HepG2 (cell line): ENCODE data around the gene MAGI1. TPM values are rescaled to one million over a fixed set of nuclear protein-coding genes. Genes with fewer than 3 reads are reported as not detected.

Source experiments
- ATAC-seq: fragments of 200-7000 bp; cut with Tn5 transposase; 3 replicates; pipeline ENCODE4 v1.9.1; 2020; ENCODE audit warnings: mild to moderate bottlenecking, moderate library complexity
- BruUV-seq: library from RNA; stranded (reverse); fragments of 400-500 nt; replicated peaks from 2 replicates; lab custom pipeline; 2021; lab: Mats Ljungman, UMichigan
- CTCF ChIA-PET: fragments of 300-600 bp; formaldehyde crosslinking; extraction: SDS; loops from one replicate; lab custom pipeline; 2021; ENCODE audit warnings: low total read pairs, inconsistent platforms, low intra/inter-chr PET ratio; lab: Yijun Ruan, JAX
- POLR2A ChIA-PET: fragments of 350-600 bp; sonication (Branson Sonifier 250); formaldehyde crosslinking; loops from one replicate; lab custom pipeline; 2020; ENCODE audit warnings: antibody characterized with exemption, inconsistent platforms; lab: Yijun Ruan, JAX
- DNase-seq: peaks from one replicate; pipeline ENCODE4 v3.0.0-alpha.2; 2015; ENCODE audit warnings: low spot score
- FAIRE-seq: peaks from 3 replicates; lab custom pipeline; 2011; peaks lifted over from hg19 to GRCh38; lab: Jason Lieb, UNC
- H2AFZ ChIP-seq: one replicate; pipeline ENCODE4 v1.6.1; 2011; ENCODE audit warnings: low read length, inconsistent platforms
- H3K27ac ChIP-seq: fragments of 300-600 bp; 3 replicates; pipeline ENCODE4 v1.8.0; 2011; ENCODE audit warnings: mixed run types, mild to moderate bottlenecking, mixed read lengths, low read length, inconsistent platforms; ENCODE audit not compliant: insufficient read depth; ENCODE audit errors: extremely low read length
- H3K27me3 ChIP-seq, 2 experiments: fragments of 200-600 bp in 1 of 2; 2 replicates in 1 of 2; 3 replicates in 1 of 2; pipeline versions ENCODE4 v1.6.0 to v1.8.0; 2011; ENCODE audit warnings: low read length in 2 of 2, mild to moderate bottlenecking in 2 of 2, moderate library complexity in 2 of 2, inconsistent platforms in 1 of 2; ENCODE audit not compliant: insufficient read depth in 2 of 2, control insufficient read depth in 1 of 2
- H3K36me3 ChIP-seq, 2 experiments: fragments of 200-600 bp in 1 of 2; replicated peaks in 1 of 2; 2 replicates in 1 of 2; 3 replicates in 1 of 2; pipeline versions ENCODE4 v1.5.1 to v1.8.0; 2011; ENCODE audit warnings: low read length in 2 of 2, inconsistent platforms in 1 of 2; ENCODE audit not compliant: insufficient read depth in 2 of 2, control insufficient read depth in 1 of 2
- H3K4me1 ChIP-seq: 2 replicates; pipeline ENCODE4 v1.5.1; 2012; ENCODE audit warnings: low read length, inconsistent platforms; ENCODE audit not compliant: insufficient read depth
- H3K4me2 ChIP-seq: 2 replicates; pipeline ENCODE4 v1.6.0; 2011; ENCODE audit warnings: low read depth, low read length, inconsistent platforms
- H3K4me3 ChIP-seq, 3 experiments: fragments of 200-600 bp in 1 of 3; sonication (generic), shearing (Covaris generic) in 1 of 3; replicated peaks in 1 of 3; 2 replicates each; pipeline ENCODE4 v1.5.1; 2011 to 2016; ENCODE audit warnings: low read length in 3 of 3, inconsistent platforms in 2 of 3, low read depth in 2 of 3, mild to moderate bottlenecking in 2 of 3, control low read depth in 1 of 3, mixed read lengths in 1 of 3; ENCODE audit not compliant: insufficient read depth in 1 of 3
- H3K79me2 ChIP-seq: one replicate; pipeline ENCODE4 v1.6.1; 2011; ENCODE audit warnings: low read length, inconsistent platforms; ENCODE audit not compliant: insufficient read depth
- H3K9ac ChIP-seq: 2 replicates; pipeline ENCODE4 v1.6.0; 2011; ENCODE audit warnings: mild to moderate bottlenecking, low read depth, low read length, inconsistent platforms; ENCODE audit not compliant: insufficient read depth
- H3K9me3 ChIP-seq: 2 replicates; pipeline ENCODE4 v1.5.1; 2012; ENCODE audit warnings: mild to moderate bottlenecking, low read length
- H4K20me1 ChIP-seq: 2 replicates; pipeline ENCODE4 v1.6.0; 2011; ENCODE audit warnings: inconsistent platforms, mild to moderate bottlenecking, low read length, moderate library complexity; ENCODE audit not compliant: insufficient read depth
- FOSL2 ChIP-seq: sonication (generic); formaldehyde crosslinking; IDR thresholded peaks from 2 replicates; pipeline ENCODE4 v1.4.0; 2020; ENCODE audit warnings: missing genetic modification reagents
- WGBS: methylation state at CpG from one replicate; pipeline ENCODE4 v1.1.6; 2017; ENCODE audit warnings: low lambda C conversion rate; 5-methylcytosine and 5-hydroxymethylcytosine counted together
- in situ Hi-C: cut with HindIII; loops from 2 replicates; pipeline ENCODE4 v1.10.0; 2017; ENCODE audit warnings: low pct_unique_long_range_greater_than_20kb; ENCODE audit not compliant: extremely low pct_ligation_motif_present
- intact Hi-C: fragments of 100-400 bp; cut with micrococcal nuclease; formaldehyde crosslinking; loops from one replicate; pipeline ENCODE4 v1.10.0; 2022; ENCODE audit not compliant: unreplicated experiment
- polyA plus RNA-seq, 8 experiments: library from polyadenylated mRNA; depleted of rRNA in 3 of 8; stranded (reverse) in 7 of 8; unstranded in 1 of 8; fragments of >200 nt; fragmentation: Illumina TruSeq in 4 of 8; extraction: Trizol in 4 of 8; gene quantifications; 2 replicates each; pipeline versions ENCODE4 v1.2.1 to v1.2.3, GENCODE V29; 2011 to 2016; ENCODE audit warnings: low read depth in 4 of 8, missing spikeins in 1 of 8, mixed read lengths in 1 of 8; ENCODE audit not compliant: insufficient read depth in 1 of 8
- total RNA-seq, 5 experiments: library from RNA; depleted of rRNA; stranded (reverse); fragments of >200 nt; fragmentation: Illumina TruSeq; extraction: Trizol; gene quantifications; 2 replicates each; pipeline ENCODE4 v1.2.3, GENCODE V29; 2016; ENCODE audit warnings: low read depth in 1 of 5
- TF ChIP-seq, protein P1 (sequence below): IDR thresholded peaks from 2 replicates; pipeline ENCODE4 v1.6.1; 2012; ENCODE audit warnings: low read depth, low read length, improper control_type of control experiment
- TF ChIP-seq, protein P2 (sequence below): IDR thresholded peaks from 2 replicates; pipeline ENCODE4 v1.6.1; 2012; ENCODE audit warnings: low read length, improper control_type of control experiment
- TF ChIP-seq, protein P3 (sequence below): sonication (generic); formaldehyde crosslinking; IDR thresholded peaks from 2 replicates; pipeline ENCODE4 v1.4.0; 2020; ENCODE audit warnings: missing genetic modification reagents

MAGI1 gene
- total and polyA plus RNA-seq, 2 of the 13 experiments (the other 11 are each of a cell fraction or from before 2014, with no cell fraction given): 22.2 to 26.0 TPM

DNA sequence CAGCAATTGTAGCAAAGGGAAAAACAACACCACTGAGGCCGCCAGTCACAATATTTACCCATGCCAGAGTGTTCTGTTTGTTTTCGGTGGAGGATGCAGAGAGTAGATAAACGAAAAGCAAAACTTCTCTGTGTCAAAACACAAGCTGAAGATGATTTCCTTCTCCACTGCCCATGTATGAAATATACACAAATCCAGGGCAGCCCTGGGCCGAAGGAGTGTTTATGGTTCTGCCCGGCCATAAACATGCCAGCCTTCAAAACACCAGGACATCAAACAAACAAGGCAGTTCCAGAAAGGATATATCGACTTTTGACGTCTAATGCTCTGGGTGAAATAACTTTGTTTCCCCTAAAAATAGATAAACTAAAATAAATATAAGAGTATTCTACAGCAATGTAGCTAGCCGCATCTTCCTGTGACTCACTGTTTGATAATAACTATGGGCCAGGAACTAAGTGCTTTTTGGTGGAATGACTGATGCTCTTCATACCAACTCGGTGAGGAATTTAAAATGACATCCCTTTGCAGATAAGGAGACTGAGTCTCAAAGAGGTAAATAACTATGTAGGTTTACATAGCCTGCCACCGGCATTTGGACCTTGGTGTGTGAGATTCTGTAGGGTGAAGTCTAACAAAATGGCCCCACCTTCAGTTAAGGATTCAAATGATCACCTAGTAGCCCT is 82.8 kb downstream of the MAGI1 start:
- Histone ChIP-seq H3K36me3 (no peaks in the 10 kb centered on the region), H3K27ac (peak overlapping the region; percentile 78), H4K20me1 (0 out of 2 replicates have a peak, but pooled peaks cover under 1% of the 10 kb centered on the region), H2AFZ (no peak overlapping the region), H3K79me2 (peaks cover 74% of the 10 kb centered on the region), H3K9ac (peak overlapping the region; percentile 71; the same call in 1 of the 2 replicates), H3K4me3 (peak overlapping the region; percentile 11 to 59 (median 17); a peak in 3 of 6 replicates), H3K4me2 (peak overlapping the region; percentile 84), H3K4me1 (peaks cover 95% of the 10 kb centered on the region), H3K27me3 (no peaks in the 10 kb centered on the region), H3K9me3 (no peaks in the 10 kb centered on the region)
- ChIA-PET CTCF (no interaction called here), POLR2A (interaction anchor here (0.8 kb wide), 1 partner anchor 30 kb away, joined by 3 read pairs; no protein-coding TSS in a partner anchor)
- FAIRE-seq (peak; percentile 66), DNase-seq (peak; percentile 93), ATAC-seq (peak; percentile 55)
- in situ Hi-C loops: no loop called here
- BruUV-seq: no TSS peak
- intact Hi-C loops: no loop called here
- WGBS: 1% methylated on average over 10 of the region's 10 CpGs
- TF ChIP-seq, protein P1, sequence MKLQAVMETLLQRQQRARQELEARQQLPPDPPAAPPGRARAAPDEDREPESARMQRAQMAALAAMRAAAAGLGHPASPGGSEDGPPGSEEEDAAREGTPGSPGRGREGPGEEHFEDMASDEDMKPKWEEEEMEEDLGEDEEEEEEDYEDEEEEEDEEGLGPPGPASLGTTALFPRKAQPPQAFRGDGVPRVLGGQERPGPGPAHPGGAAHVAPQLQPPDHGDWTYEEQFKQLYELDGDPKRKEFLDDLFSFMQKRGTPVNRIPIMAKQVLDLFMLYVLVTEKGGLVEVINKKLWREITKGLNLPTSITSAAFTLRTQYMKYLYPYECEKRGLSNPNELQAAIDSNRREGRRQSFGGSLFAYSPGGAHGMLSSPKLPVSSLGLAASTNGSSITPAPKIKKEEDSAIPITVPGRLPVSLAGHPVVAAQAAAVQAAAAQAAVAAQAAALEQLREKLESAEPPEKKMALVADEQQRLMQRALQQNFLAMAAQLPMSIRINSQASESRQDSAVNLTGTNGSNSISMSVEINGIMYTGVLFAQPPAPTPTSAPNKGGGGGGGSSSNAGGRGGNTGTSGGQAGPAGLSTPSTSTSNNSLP: peak; percentile 60; the same call in 1 of the 2 replicates
- TF ChIP-seq FOSL2 (CRISPR knock-in tag): peak; percentile 80
- TF ChIP-seq, protein P2, sequence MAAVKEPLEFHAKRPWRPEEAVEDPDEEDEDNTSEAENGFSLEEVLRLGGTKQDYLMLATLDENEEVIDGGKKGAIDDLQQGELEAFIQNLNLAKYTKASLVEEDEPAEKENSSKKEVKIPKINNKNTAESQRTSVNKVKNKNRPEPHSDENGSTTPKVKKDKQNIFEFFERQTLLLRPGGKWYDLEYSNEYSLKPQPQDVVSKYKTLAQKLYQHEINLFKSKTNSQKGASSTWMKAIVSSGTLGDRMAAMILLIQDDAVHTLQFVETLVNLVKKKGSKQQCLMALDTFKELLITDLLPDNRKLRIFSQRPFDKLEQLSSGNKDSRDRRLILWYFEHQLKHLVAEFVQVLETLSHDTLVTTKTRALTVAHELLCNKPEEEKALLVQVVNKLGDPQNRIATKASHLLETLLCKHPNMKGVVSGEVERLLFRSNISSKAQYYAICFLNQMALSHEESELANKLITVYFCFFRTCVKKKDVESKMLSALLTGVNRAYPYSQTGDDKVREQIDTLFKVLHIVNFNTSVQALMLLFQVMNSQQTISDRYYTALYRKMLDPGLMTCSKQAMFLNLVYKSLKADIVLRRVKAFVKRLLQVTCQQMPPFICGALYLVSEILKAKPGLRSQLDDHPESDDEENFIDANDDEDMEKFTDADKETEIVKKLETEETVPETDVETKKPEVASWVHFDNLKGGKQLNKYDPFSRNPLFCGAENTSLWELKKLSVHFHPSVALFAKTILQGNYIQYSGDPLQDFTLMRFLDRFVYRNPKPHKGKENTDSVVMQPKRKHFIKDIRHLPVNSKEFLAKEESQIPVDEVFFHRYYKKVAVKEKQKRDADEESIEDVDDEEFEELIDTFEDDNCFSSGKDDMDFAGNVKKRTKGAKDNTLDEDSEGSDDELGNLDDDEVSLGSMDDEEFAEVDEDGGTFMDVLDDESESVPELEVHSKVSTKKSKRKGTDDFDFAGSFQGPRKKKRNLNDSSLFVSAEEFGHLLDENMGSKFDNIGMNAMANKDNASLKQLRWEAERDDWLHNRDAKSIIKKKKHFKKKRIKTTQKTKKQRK: no peak
- TF ChIP-seq, protein P3, sequence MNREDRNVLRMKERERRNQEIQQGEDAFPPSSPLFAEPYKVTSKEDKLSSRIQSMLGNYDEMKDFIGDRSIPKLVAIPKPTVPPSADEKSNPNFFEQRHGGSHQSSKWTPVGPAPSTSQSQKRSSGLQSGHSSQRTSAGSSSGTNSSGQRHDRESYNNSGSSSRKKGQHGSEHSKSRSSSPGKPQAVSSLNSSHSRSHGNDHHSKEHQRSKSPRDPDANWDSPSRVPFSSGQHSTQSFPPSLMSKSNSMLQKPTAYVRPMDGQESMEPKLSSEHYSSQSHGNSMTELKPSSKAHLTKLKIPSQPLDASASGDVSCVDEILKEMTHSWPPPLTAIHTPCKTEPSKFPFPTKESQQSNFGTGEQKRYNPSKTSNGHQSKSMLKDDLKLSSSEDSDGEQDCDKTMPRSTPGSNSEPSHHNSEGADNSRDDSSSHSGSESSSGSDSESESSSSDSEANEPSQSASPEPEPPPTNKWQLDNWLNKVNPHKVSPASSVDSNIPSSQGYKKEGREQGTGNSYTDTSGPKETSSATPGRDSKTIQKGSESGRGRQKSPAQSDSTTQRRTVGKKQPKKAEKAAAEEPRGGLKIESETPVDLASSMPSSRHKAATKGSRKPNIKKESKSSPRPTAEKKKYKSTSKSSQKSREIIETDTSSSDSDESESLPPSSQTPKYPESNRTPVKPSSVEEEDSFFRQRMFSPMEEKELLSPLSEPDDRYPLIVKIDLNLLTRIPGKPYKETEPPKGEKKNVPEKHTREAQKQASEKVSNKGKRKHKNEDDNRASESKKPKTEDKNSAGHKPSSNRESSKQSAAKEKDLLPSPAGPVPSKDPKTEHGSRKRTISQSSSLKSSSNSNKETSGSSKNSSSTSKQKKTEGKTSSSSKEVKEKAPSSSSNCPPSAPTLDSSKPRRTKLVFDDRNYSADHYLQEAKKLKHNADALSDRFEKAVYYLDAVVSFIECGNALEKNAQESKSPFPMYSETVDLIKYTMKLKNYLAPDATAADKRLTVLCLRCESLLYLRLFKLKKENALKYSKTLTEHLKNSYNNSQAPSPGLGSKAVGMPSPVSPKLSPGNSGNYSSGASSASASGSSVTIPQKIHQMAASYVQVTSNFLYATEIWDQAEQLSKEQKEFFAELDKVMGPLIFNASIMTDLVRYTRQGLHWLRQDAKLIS: no peak
